B cell (primary cell): ENCODE measurements around the gene CFAP20DC. TPM values are rescaled to one million over a fixed set of nuclear protein-coding genes. Genes with fewer than 3 reads are reported as not detected.

ENCODE experiments used
- ATAC-seq: fragments of 200-7000 bp; cut with Tn5 transposase; one replicate; pipeline ENCODE4 v1.10.0; 2021; ENCODE audit warnings: low read depth, mild to moderate bottlenecking, moderate number of reproducible peaks, moderate library complexity
- CTCF ChIA-PET: fragments of 350-600 bp; sonication (Branson Sonifier 250); formaldehyde crosslinking; loops from one replicate; lab custom pipeline; 2021; ENCODE audit warnings: antibody characterized with exemption, inconsistent platforms; lab: Charles Lee
- POLR2A ChIA-PET: fragments of 350-600 bp; sonication (Branson Sonifier 250); formaldehyde crosslinking; loops from one replicate; lab custom pipeline; 2021; ENCODE audit warnings: antibody characterized with exemption; lab: Charles Lee
- DNase-seq: peaks from one replicate; pipeline ENCODE4 v3.0.0; 2013
- H2AFZ ChIP-seq: 2 replicates; pipeline ENCODE4 v1.6.1; 2012; ENCODE audit warnings: mild to moderate bottlenecking, low read depth, low read length; ENCODE audit not compliant: insufficient read depth, poor library complexity, severe bottlenecking
- H3K27ac ChIP-seq, 2 donors: 1 replicate in 1 of 2; 2 replicates in 1 of 2; pipeline ENCODE4 v1.5.1; 2012 to 2013; ENCODE audit warnings: low read length in 2 of 2, mild to moderate bottlenecking in 2 of 2, moderate library complexity in 1 of 2
- H3K27me3 ChIP-seq, 4 experiments: fragments of 200-600 bp in 1 of 4; sonication (generic) in 1 of 4; replicated peaks in 1 of 4; 1 replicate in 2 of 4; 2 replicates in 2 of 4; pipeline versions ENCODE4 v1.6.1 to v1.7.0; 2013 to 2016; ENCODE audit warnings: low read length in 3 of 4, mild to moderate bottlenecking in 2 of 4, mixed read lengths in 1 of 4, moderate library complexity in 1 of 4; ENCODE audit not compliant: insufficient read depth in 4 of 4, control insufficient read depth in 3 of 4; ENCODE audit errors: control extremely low read depth in 1 of 4
- H3K36me3 ChIP-seq, 2 experiments: replicated peaks in 1 of 2; 1 replicate in 1 of 2; 2 replicates in 1 of 2; pipeline versions ENCODE4 v1.6.1 to v1.7.1; 2013; ENCODE audit warnings: low read length in 1 of 2; ENCODE audit not compliant: insufficient read depth in 2 of 2, control insufficient read depth in 1 of 2; ENCODE audit errors: control extremely low read depth in 1 of 2, extremely low read depth in 1 of 2
- H3K4me1 ChIP-seq, 2 donors: fragments of 200-600 bp in 1 of 2; sonication (generic) in 1 of 2; 1 replicate in 1 of 2; 2 replicates in 1 of 2; pipeline versions ENCODE4 v1.5.1 to v1.6.1; 2013 to 2017; ENCODE audit warnings: low read length in 2 of 2; ENCODE audit not compliant: control insufficient read depth in 2 of 2, insufficient read depth in 2 of 2
- H3K4me2 ChIP-seq: replicated peaks from 2 replicates; pipeline ENCODE3; 2012; ENCODE audit warnings: mild to moderate bottlenecking, low read depth, low read length; ENCODE audit not compliant: poor library complexity, severe bottlenecking
- H3K4me3 ChIP-seq, 5 experiments: fragments of 200-600 bp in 1 of 5; sonication (generic) in 1 of 5; 1 replicate in 3 of 5; 2 replicates in 2 of 5; pipeline versions ENCODE4 v1.5.1 to v1.7.0; 2011 to 2016; ENCODE audit warnings: low read length in 4 of 5, mild to moderate bottlenecking in 4 of 5, low read depth in 2 of 5, control low read depth in 1 of 5, moderate library complexity in 1 of 5; ENCODE audit not compliant: insufficient read depth in 1 of 5; ENCODE audit errors: control extremely low read depth in 1 of 5, extremely low read depth in 1 of 5
- H3K79me2 ChIP-seq: fragments of 200-600 bp; sonication (generic); one replicate; pipeline ENCODE4 v1.6.0; 2016; ENCODE audit warnings: low read length; ENCODE audit not compliant: control insufficient read depth, insufficient read depth
- H3K9ac ChIP-seq: fragments of 200-600 bp; sonication (generic); 2 replicates; pipeline ENCODE4 v1.6.1; 2017; ENCODE audit warnings: mild to moderate bottlenecking, low read length, moderate library complexity
- H3K9me3 ChIP-seq, 3 donors: one replicate each; pipeline versions ENCODE4 v1.6.1 to v1.7.1; 2013; ENCODE audit warnings: low read length in 2 of 3; ENCODE audit not compliant: control insufficient read depth in 2 of 3, insufficient read depth in 1 of 3; ENCODE audit errors: control extremely low read depth in 1 of 3
- H4K20me1 ChIP-seq: 2 replicates; pipeline ENCODE4 v1.6.0; 2012; ENCODE audit warnings: mild to moderate bottlenecking, low read length; ENCODE audit not compliant: insufficient read depth, control insufficient read depth, poor library complexity, severe bottlenecking
- H3K27ac Mint-ChIP-seq: one replicate; pipeline ENCODE4 v1.8.0; 2021; ENCODE audit warnings: mixed read lengths
- H3K27me3 Mint-ChIP-seq: one replicate; pipeline ENCODE4 v1.8.0; 2021; ENCODE audit warnings: mixed read lengths
- H3K4me1 Mint-ChIP-seq: one replicate; pipeline ENCODE4 v1.8.0; 2021; ENCODE audit warnings: mixed read lengths
- H3K4me3 Mint-ChIP-seq: one replicate; pipeline ENCODE4 v1.8.0; 2021; ENCODE audit warnings: mixed read lengths
- H3K9me3 Mint-ChIP-seq: one replicate; pipeline ENCODE4 v1.8.0; 2022; ENCODE audit warnings: mixed read lengths; ENCODE audit not compliant: insufficient read depth
- CTCF ChIP-seq: fragments of 200-600 bp; IDR thresholded peaks from one replicate; pipeline ENCODE4 v1.8.0; 2022; ENCODE audit warnings: antibody characterized with exemption, mild to moderate bottlenecking
- EZH2 ChIP-seq: IDR thresholded peaks from 2 replicates; pipeline ENCODE4 v1.6.1; 2012; ENCODE audit warnings: borderline replicate concordance, low read depth, mild to moderate bottlenecking, moderate library complexity, low read length; ENCODE audit not compliant: insufficient read depth, poor library complexity, severe bottlenecking
- WGBS: methylation state at CpG from one replicate; pipeline ENCODE4 v1.1.5; 2013; ENCODE audit warnings: missing lambda C conversion rate; ENCODE audit not compliant: insufficient coverage; 5-methylcytosine and 5-hydroxymethylcytosine counted together
- intact Hi-C: fragments of 100-400 bp; cut with micrococcal nuclease; formaldehyde crosslinking; loops from one replicate; pipeline ENCODE4 v1.10.0; 2022
- polyA plus RNA-seq: library from polyadenylated mRNA; depleted of rRNA; stranded (reverse); fragments of >200 nt; gene quantifications from 2 replicates; pipeline ENCODE4 v1.2.3, GENCODE V29; 2012
- total RNA-seq, 2 donors: library from RNA; stranded (reverse); fragments of 120-200 nt in 1 of 2; gene quantifications; 1 replicate in 1 of 2; 2 replicates in 1 of 2; pipeline versions ENCODE4 v1.2.3 to v1.2.4, GENCODE V29; 2013 to 2022

CFAP20DC gene
- total and polyA plus RNA-seq, 2 donors (not counting 1 experiment from before 2014, with no cell fraction given): 0.27 to 1.2 TPM

GRCh38 chr3:58751882-58752567, 297.8 kb downstream of the CFAP20DC start:
- Histone ChIP-seq H3K4me1 (no peaks in the 10 kb centered on the region), H3K9me3 (no peaks in the 10 kb centered on the region), H4K20me1 (no peaks in the 10 kb centered on the region), H3K79me2 (no peaks in the 10 kb centered on the region), H3K27me3 (no peaks in the 10 kb centered on the region), H3K4me2 (no peak overlapping the region), H2AFZ (no peak overlapping the region), H3K27ac (no peak overlapping the region), H3K36me3 (no peaks in the 10 kb centered on the region), H3K4me3 (no peak overlapping the region), H3K9ac (no peak overlapping the region)
- Mint-ChIP-seq H3K27me3 (no peaks in the 10 kb centered on the region), H3K4me3 (no peak overlapping the region), H3K27ac (no peak overlapping the region), H3K4me1 (peaks cover 3% of the 10 kb centered on the region), H3K9me3 (no peaks in the 10 kb centered on the region)
- ChIA-PET POLR2A (no interaction called here), CTCF (no interaction called here)
- ATAC-seq (no peak), DNase-seq (no peak)
- WGBS: 86% methylated on average over 2 of the region's 3 CpGs
- intact Hi-C loops: no loop called here
- TF ChIP-seq CTCF: no peak
- TF ChIP-seq EZH2: no peak

GRCh38 chr3:58751235-58751634, 298.6 kb downstream of the CFAP20DC start:
- no CpG with 5 or more reads among the region's 4 CpGs for WGBS
- Histone ChIP-seq H3K9me3 (no peaks in the 10 kb centered on the region), H3K4me1 (no peaks in the 10 kb centered on the region), H3K4me2 (no peak overlapping the region), H2AFZ (no peak overlapping the region), H3K9ac (no peak overlapping the region), H4K20me1 (no peaks in the 10 kb centered on the region), H3K27me3 (no peaks in the 10 kb centered on the region), H3K27ac (no peak overlapping the region), H3K79me2 (no peaks in the 10 kb centered on the region), H3K4me3 (no peak overlapping the region), H3K36me3 (no peaks in the 10 kb centered on the region)
- intact Hi-C loops: no loop called here
- POLR2A ChIA-PET: no interaction called here
- no peak for ATAC-seq
- Mint-ChIP-seq H3K4me1 (peaks cover 3% of the 10 kb centered on the region), H3K4me3 (no peak overlapping the region), H3K27ac (no peak overlapping the region), H3K9me3 (no peaks in the 10 kb centered on the region), H3K27me3 (no peaks in the 10 kb centered on the region)
- no peak for DNase-seq
- CTCF ChIA-PET: no interaction called here
- no peak for TF ChIP-seq EZH2
- TF ChIP-seq CTCF: no peak
